GM23338 (cell line): ENCODE measurements around the gene PLCG2. TPM values are rescaled to one million over a fixed set of nuclear protein-coding genes. Genes with fewer than 3 reads are reported as not detected.

Source experiments
- ATAC-seq: fragments of 200-7000 bp; cut with Tn5 transposase; 3 replicates; pipeline ENCODE4 v1.9.1; 2020
- DNase-seq: peaks from one replicate; pipeline ENCODE4 v3.0.0-alpha.2; 2015; ENCODE audit warnings: low spot score
- H2AFZ ChIP-seq: fragments of 200-600 bp; sonication (generic); 2 replicates; pipeline ENCODE4 v1.8.0; 2016; ENCODE audit warnings: antibody characterized with exemption, mild to moderate bottlenecking, moderate library complexity
- H3F3A ChIP-seq: fragments of 200-600 bp; sonication (generic); replicated peaks from 2 replicates; pipeline ENCODE4 v1.8.0; 2017; ENCODE audit warnings: antibody characterized with exemption, mixed run types, low read depth
- H3K27ac ChIP-seq: fragments of 200-600 bp; sonication (generic); 2 replicates; pipeline ENCODE4 v1.6.1; 2016; ENCODE audit warnings: low read depth
- H3K27me3 ChIP-seq: fragments of 200-600 bp; sonication (generic); 2 replicates; pipeline ENCODE4 v1.8.0; 2016; ENCODE audit warnings: mild to moderate bottlenecking, mixed run types, moderate library complexity; ENCODE audit not compliant: insufficient read depth
- H3K36me3 ChIP-seq: fragments of 200-600 bp; sonication (generic); 2 replicates; pipeline ENCODE4 v1.8.0; 2016; ENCODE audit warnings: mild to moderate bottlenecking; ENCODE audit not compliant: insufficient read depth
- H3K4me1 ChIP-seq: fragments of 200-600 bp; sonication (generic); 2 replicates; pipeline ENCODE4 v1.8.0; 2016; ENCODE audit warnings: mild to moderate bottlenecking, moderate library complexity; ENCODE audit not compliant: insufficient read depth
- H3K4me2 ChIP-seq: fragments of 200-600 bp; sonication (generic); 2 replicates; pipeline ENCODE4 v1.7.1; 2017; ENCODE audit warnings: mixed run types
- H3K4me3 ChIP-seq: fragments of 200-600 bp; sonication (generic); 2 replicates; pipeline ENCODE4 v1.6.1; 2016; ENCODE audit warnings: mixed run types
- H3K79me2 ChIP-seq: fragments of 200-600 bp; sonication (generic); replicated peaks from 2 replicates; pipeline ENCODE4 v1.8.0; 2017; ENCODE audit warnings: mild to moderate bottlenecking; ENCODE audit not compliant: insufficient read depth
- H3K9me2 ChIP-seq: fragments of 200-600 bp; sonication (generic); 2 replicates; pipeline ENCODE4 v1.8.0; 2017; ENCODE audit not compliant: insufficient read depth
- H4K20me1 ChIP-seq: fragments of 200-600 bp; sonication (generic); replicated peaks from 2 replicates; pipeline ENCODE4 v1.8.0; 2017; ENCODE audit warnings: mild to moderate bottlenecking; ENCODE audit not compliant: insufficient read depth
- H3K27ac Mint-ChIP-seq: 2 replicates; pipeline ENCODE4 v1.8.0; 2020; ENCODE audit warnings: inconsistent platforms, mild to moderate bottlenecking, moderate library complexity, mixed read lengths
- H3K27me3 Mint-ChIP-seq: 3 replicates; pipeline ENCODE4 v1.8.0; 2022; ENCODE audit warnings: low read depth, mild to moderate bottlenecking, moderate library complexity, mixed read lengths, inconsistent platforms; ENCODE audit not compliant: insufficient read depth, poor library complexity
- H3K36me3 Mint-ChIP-seq: 3 replicates; pipeline ENCODE4 v1.8.0; 2021; ENCODE audit warnings: low read depth, mild to moderate bottlenecking, inconsistent platforms, moderate library complexity, mixed read lengths
- H3K4me1 Mint-ChIP-seq: 3 replicates; pipeline ENCODE4 v1.8.0; 2020; ENCODE audit warnings: mild to moderate bottlenecking, inconsistent platforms, mixed read lengths
- H3K4me3 Mint-ChIP-seq: 3 replicates; pipeline ENCODE4 v1.8.0; 2021; ENCODE audit warnings: moderate library complexity, mild to moderate bottlenecking, inconsistent platforms, mixed read lengths
- H3K9me3 Mint-ChIP-seq: 3 replicates; pipeline ENCODE4 v1.8.0; 2020; ENCODE audit warnings: moderate library complexity, mild to moderate bottlenecking, inconsistent platforms, mixed read lengths
- CREB1 ChIP-seq: fragments of 250-450 bp; sonication (Bioruptor Pico); IDR thresholded peaks from 2 replicates; pipeline ENCODE4 v1.5.0; 2020; ENCODE audit warnings: low read depth, mild to moderate bottlenecking, moderate library complexity
- EZH2 ChIP-seq: fragments of 200-600 bp; sonication (generic); IDR thresholded peaks from one replicate; pipeline ENCODE4 v1.8.0; 2017; ENCODE audit warnings: antibody characterized with exemption, mild to moderate bottlenecking, low read depth; ENCODE audit not compliant: unreplicated experiment
- EZH2phosphoT487 ChIP-seq: fragments of 200-600 bp; sonication (generic); IDR thresholded peaks from one replicate; pipeline ENCODE4 v1.8.1; 2018; ENCODE audit warnings: antibody characterized with exemption; ENCODE audit not compliant: unreplicated experiment
- JUNB ChIP-seq: IDR thresholded peaks from one replicate; pipeline ENCODE4 v1.6.1; 2016; ENCODE audit warnings: antibody characterized with exemption; ENCODE audit not compliant: unreplicated experiment
- NANOG ChIP-seq: IDR thresholded peaks from 2 replicates; pipeline ENCODE4 v1.6.1; 2016; ENCODE audit warnings: antibody characterized with exemption, borderline replicate concordance
- POLR2AphosphoS5 ChIP-seq: IDR thresholded peaks from 2 replicates; pipeline ENCODE4 v1.6.1; 2016; ENCODE audit warnings: antibody characterized with exemption, low read depth
- STAT1 ChIP-seq: IDR thresholded peaks from one replicate; pipeline ENCODE4 v1.6.1; 2016; ENCODE audit warnings: antibody characterized with exemption; ENCODE audit not compliant: unreplicated experiment
- ZNF114 ChIP-seq: fragments of 250-450 bp; sonication (Bioruptor Pico); IDR thresholded peaks from 2 replicates; pipeline ENCODE4 v1.5.0; 2020; ENCODE audit warnings: mild to moderate bottlenecking, moderate library complexity
- ZNF331 ChIP-seq: fragments of 250-450 bp; sonication (Bioruptor Pico); IDR thresholded peaks from 2 replicates; pipeline ENCODE4 v1.5.0; 2020; ENCODE audit warnings: low read depth, mild to moderate bottlenecking, moderate library complexity
- polyA plus RNA-seq: library from polyadenylated mRNA; unstranded; fragments of >200 nt; fragmentation: Nextera tagmentation; extraction: Ambion mirVana; gene quantifications from 2 replicates; pipeline ENCODE4 v1.2.1, GENCODE V29; 2016
- total RNA-seq: library from RNA; depleted of rRNA; stranded (reverse); fragments of >200 nt; shearing (Covaris generic); gene quantifications from 2 replicates; pipeline ENCODE4 v1.2.3, GENCODE V29; 2014
- TF ChIP-seq, protein P1 (sequence below): IDR thresholded peaks from 2 replicates; pipeline ENCODE4 v1.6.1; 2016; ENCODE audit warnings: antibody characterized with exemption
- TF ChIP-seq, protein P2 (sequence below): IDR thresholded peaks from one replicate; pipeline ENCODE4 v1.6.1; 2018; ENCODE audit warnings: antibody characterized with exemption; ENCODE audit not compliant: unreplicated experiment

Gene PLCG2
- total and polyA plus RNA-seq, 2 experiments from 2014 or later: 2.4 to 5.9 TPM

DNA sequence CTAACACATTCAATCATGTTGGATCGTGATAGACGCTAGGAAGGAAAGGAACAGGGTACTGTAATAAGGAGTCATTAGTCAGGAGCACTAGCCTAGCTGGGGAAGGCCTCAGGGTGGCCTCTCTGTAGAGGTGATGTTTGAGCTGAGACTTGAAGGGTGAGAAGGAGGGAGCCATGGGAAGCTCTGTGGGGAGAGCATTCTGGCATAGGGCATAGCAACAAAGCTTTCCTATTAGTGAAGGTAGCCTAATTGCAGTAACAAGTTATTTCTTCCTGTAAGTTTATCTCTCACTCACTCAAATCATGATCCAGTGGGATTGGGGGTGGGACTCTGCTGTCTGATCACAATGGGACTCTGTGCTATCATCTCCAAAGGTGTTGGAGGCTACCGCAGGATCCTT is 16.1 kb downstream of the PLCG2 start:
- no peak overlapping the region for H3K27ac Mint-ChIP-seq

DNA sequence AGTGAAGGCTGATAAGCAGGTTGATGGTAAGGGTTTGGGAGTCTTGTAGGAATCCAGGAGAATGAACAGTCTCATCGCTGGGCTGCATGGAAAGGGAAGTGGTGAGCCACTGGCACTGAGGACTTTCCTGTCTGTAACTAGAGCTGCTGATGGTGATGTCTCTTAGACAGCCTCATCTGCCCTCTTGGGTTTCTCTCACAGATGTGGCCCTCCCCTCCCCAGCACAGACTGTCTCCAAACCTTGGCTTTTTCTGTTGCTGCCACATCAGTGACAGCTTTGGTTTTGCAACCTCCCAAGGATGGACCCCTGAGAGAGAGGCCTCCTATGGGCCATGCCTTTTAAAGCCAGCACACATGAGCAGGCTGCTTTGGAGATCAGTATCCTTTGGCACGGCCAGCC is 16.9 kb downstream of the PLCG2 start:
- Mint-ChIP-seq H3K4me3 (no peak overlapping the region), H3K27ac (no peak overlapping the region), H3K4me1 (peaks cover 14% of the 10 kb centered on the region), H3K27me3 (peaks cover 3% of the 10 kb centered on the region), H3K36me3 (no peaks in the 10 kb centered on the region), H3K9me3 (no peaks in the 10 kb centered on the region)
- no peak overlapping the region for H3K27ac ChIP-seq
- H4K20me1 ChIP-seq: no peaks in the 10 kb centered on the region
- no peak overlapping the region for H3K4me3 ChIP-seq
- H3F3A ChIP-seq: no peaks in the 10 kb centered on the region
- ATAC-seq (no peak), DNase-seq (no peak)
- no peaks in the 10 kb centered on the region for H3K27me3 ChIP-seq
- no peaks in the 10 kb centered on the region for H3K9me2 ChIP-seq
- H3K4me1 ChIP-seq: peaks cover 4% of the 10 kb centered on the region
- H2AFZ ChIP-seq: no peak overlapping the region
- H3K79me2 ChIP-seq: no peaks in the 10 kb centered on the region
- no peaks in the 10 kb centered on the region for H3K36me3 ChIP-seq
- no peak overlapping the region for H3K4me2 ChIP-seq
- no peak for TF ChIP-seq EZH2phosphoT487
- no peak for TF ChIP-seq ZNF114 (CRISPR knock-in tag)
- no peak for TF ChIP-seq POLR2AphosphoS5
- no peak for TF ChIP-seq NANOG
- TF ChIP-seq STAT1: no peak
- no peak for TF ChIP-seq ZNF331 (CRISPR knock-in tag)
- TF ChIP-seq, protein P1, sequence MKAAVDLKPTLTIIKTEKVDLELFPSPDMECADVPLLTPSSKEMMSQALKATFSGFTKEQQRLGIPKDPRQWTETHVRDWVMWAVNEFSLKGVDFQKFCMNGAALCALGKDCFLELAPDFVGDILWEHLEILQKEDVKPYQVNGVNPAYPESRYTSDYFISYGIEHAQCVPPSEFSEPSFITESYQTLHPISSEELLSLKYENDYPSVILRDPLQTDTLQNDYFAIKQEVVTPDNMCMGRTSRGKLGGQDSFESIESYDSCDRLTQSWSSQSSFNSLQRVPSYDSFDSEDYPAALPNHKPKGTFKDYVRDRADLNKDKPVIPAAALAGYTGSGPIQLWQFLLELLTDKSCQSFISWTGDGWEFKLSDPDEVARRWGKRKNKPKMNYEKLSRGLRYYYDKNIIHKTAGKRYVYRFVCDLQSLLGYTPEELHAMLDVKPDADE: no peak
- TF ChIP-seq, protein P2, sequence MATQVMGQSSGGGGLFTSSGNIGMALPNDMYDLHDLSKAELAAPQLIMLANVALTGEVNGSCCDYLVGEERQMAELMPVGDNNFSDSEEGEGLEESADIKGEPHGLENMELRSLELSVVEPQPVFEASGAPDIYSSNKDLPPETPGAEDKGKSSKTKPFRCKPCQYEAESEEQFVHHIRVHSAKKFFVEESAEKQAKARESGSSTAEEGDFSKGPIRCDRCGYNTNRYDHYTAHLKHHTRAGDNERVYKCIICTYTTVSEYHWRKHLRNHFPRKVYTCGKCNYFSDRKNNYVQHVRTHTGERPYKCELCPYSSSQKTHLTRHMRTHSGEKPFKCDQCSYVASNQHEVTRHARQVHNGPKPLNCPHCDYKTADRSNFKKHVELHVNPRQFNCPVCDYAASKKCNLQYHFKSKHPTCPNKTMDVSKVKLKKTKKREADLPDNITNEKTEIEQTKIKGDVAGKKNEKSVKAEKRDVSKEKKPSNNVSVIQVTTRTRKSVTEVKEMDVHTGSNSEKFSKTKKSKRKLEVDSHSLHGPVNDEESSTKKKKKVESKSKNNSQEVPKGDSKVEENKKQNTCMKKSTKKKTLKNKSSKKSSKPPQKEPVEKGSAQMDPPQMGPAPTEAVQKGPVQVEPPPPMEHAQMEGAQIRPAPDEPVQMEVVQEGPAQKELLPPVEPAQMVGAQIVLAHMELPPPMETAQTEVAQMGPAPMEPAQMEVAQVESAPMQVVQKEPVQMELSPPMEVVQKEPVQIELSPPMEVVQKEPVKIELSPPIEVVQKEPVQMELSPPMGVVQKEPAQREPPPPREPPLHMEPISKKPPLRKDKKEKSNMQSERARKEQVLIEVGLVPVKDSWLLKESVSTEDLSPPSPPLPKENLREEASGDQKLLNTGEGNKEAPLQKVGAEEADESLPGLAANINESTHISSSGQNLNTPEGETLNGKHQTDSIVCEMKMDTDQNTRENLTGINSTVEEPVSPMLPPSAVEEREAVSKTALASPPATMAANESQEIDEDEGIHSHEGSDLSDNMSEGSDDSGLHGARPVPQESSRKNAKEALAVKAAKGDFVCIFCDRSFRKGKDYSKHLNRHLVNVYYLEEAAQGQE: no peak
- TF ChIP-seq JUNB: no peak

More for the DNA sequence above, 16.1 kb downstream of the PLCG2 start:
- Histone ChIP-seq H3K4me1 (peaks cover 4% of the 10 kb centered on the region), H3K27me3 (no peaks in the 10 kb centered on the region), H3K27ac (no peak overlapping the region), H3K4me3 (no peak overlapping the region), H4K20me1 (no peaks in the 10 kb centered on the region), H3K79me2 (no peaks in the 10 kb centered on the region), H3K4me2 (no peak overlapping the region), H3K9me2 (no peaks in the 10 kb centered on the region), H3K36me3 (no peaks in the 10 kb centered on the region), H3F3A (no peaks in the 10 kb centered on the region), H2AFZ (no peak overlapping the region)
- no peaks in the 10 kb centered on the region for H3K36me3 Mint-ChIP-seq
- H3K4me3 Mint-ChIP-seq: no peak overlapping the region
- H3K27me3 Mint-ChIP-seq: peaks cover 4% of the 10 kb centered on the region
- H3K9me3 Mint-ChIP-seq: no peaks in the 10 kb centered on the region
- H3K4me1 Mint-ChIP-seq: peaks cover 16% of the 10 kb centered on the region
- DNase-seq (no peak), ATAC-seq (no peak)
- TF ChIP-seq CREB1: no peak
- TF ChIP-seq JUNB: no peak
- TF ChIP-seq POLR2AphosphoS5: no peak
- TF ChIP-seq EZH2phosphoT487: no peak
- TF ChIP-seq EZH2: no peak
- TF ChIP-seq NANOG: no peak
- no peak for TF ChIP-seq ZNF114 (CRISPR knock-in tag)
- TF ChIP-seq ZNF331 (CRISPR knock-in tag): no peak
- TF ChIP-seq, protein P1: no peak
